GM12801 (cell line): ENCODE measurements around the gene EHBP1L1.

Experiments used
- TF ChIP-seq, protein P1 (sequence below): IDR thresholded peaks from one replicate; pipeline ENCODE4 v1.5.1; 2011; ENCODE audit warnings: control low read depth; ENCODE audit not compliant: insufficient read length; ENCODE audit errors: extremely low read depth

EHBP1L1 gene

DNA sequence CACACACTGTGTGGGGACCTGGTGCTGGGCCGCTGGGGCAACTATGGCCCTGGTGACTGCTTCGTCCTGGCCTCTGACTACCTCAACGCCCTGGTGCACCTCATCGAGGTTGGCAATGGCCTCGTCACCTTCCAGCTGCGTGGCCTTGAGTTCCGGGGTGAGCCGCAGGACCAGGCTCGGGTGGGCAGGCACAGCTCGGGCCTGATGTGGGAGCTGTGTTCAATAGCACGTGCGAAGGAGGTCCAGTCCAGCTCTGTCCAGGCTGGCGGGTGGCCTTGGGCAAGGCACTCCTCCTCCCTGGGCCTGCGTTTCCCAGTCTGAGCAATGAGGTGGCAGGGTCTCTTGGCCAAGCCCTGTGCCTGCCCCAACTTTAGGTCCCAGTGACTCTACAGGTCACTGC is 53.7 kb downstream of the EHBP1L1 start:
- TF ChIP-seq, protein P1, sequence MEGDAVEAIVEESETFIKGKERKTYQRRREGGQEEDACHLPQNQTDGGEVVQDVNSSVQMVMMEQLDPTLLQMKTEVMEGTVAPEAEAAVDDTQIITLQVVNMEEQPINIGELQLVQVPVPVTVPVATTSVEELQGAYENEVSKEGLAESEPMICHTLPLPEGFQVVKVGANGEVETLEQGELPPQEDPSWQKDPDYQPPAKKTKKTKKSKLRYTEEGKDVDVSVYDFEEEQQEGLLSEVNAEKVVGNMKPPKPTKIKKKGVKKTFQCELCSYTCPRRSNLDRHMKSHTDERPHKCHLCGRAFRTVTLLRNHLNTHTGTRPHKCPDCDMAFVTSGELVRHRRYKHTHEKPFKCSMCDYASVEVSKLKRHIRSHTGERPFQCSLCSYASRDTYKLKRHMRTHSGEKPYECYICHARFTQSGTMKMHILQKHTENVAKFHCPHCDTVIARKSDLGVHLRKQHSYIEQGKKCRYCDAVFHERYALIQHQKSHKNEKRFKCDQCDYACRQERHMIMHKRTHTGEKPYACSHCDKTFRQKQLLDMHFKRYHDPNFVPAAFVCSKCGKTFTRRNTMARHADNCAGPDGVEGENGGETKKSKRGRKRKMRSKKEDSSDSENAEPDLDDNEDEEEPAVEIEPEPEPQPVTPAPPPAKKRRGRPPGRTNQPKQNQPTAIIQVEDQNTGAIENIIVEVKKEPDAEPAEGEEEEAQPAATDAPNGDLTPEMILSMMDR = no peak

DNA sequence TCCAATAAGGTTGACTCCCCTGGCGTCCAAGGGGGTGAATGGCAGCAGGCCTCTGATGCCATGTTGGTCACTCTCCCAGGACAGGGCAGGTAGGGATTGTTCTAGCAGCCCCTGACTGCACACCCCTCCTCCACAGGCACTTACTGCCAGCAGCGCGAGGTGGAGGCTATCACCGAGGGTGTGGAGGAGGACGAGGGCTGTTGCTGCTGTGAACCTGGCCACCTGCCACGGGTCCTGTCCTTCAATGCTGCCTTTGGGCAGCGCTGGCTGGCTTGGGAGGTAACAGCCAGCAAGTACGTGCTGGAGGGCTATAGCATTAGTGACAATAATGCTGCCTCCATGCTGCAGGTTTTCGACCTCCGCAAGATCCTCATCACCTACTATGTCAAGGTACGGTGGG is 54.4 kb downstream of the EHBP1L1 start:
- TF ChIP-seq, protein P1 = no peak

- TF ChIP-seq, protein P1 = no peak
Measured at GRCh38 chr11:65633390-65634108, 57.7 kb downstream of the EHBP1L1 start.

DNA sequence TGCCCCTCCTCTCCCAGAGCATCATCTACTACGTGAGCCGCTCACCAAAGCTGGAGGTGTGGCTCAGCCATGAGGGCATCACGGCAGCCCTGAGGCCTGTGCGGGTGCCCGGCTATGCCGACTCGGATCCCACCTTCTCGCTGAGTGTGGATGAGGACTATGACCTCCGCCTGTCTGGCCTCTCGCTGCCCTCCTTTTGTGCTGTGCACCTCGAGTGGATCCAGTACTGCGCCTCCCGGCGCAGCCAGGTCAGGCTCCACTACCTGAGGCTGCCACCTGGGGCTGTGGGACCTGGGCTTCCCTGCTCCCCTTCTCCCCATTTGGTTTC is 58.2 kb downstream of the EHBP1L1 start:
- TF ChIP-seq, protein P1 = no peak

- TF ChIP-seq, protein P1 = no peak
Measured at GRCh38 chr11:65634440-65634839, 58.6 kb downstream of the EHBP1L1 start.

DNA sequence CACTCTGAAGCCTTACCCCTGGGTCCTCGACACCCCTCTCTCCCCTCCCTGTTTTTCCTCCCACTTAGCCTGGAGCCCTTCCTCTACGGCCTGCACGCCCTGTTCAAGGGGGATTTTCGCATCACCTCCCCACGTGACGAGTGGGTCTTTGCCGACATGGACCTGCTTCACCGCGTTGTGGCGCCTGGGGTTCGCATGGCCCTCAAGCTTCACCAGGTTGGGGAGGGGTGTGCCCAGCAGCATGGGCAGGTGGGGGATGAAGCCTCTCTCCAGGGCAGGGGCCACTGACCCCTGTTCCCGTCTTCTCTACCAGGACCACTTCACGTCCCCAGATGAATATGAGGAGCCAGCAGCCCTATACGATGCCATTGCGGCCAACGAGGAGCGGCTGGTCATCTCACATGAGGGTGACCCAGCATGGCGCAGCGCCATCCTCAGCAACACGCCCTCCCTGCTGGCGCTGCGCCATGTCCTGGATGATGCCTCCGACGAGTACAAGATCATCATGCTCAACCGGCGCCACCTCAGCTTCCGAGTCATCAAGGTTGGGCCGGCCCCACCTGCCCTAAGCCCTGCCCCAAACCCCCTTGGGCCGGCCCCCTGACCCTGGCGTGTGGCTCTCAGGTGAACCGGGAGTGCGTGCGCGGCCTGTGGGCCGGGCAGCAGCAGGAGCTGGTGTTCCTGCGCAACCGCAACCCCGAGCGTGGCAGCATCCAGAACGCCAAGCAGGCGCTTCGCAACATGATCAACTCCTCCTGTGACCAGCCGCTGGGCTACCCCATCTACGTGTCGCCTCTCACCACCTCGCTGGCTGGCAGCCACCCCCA is 59.3 kb downstream of the EHBP1L1 start:
- TF ChIP-seq, protein P1 = no peak

DNA sequence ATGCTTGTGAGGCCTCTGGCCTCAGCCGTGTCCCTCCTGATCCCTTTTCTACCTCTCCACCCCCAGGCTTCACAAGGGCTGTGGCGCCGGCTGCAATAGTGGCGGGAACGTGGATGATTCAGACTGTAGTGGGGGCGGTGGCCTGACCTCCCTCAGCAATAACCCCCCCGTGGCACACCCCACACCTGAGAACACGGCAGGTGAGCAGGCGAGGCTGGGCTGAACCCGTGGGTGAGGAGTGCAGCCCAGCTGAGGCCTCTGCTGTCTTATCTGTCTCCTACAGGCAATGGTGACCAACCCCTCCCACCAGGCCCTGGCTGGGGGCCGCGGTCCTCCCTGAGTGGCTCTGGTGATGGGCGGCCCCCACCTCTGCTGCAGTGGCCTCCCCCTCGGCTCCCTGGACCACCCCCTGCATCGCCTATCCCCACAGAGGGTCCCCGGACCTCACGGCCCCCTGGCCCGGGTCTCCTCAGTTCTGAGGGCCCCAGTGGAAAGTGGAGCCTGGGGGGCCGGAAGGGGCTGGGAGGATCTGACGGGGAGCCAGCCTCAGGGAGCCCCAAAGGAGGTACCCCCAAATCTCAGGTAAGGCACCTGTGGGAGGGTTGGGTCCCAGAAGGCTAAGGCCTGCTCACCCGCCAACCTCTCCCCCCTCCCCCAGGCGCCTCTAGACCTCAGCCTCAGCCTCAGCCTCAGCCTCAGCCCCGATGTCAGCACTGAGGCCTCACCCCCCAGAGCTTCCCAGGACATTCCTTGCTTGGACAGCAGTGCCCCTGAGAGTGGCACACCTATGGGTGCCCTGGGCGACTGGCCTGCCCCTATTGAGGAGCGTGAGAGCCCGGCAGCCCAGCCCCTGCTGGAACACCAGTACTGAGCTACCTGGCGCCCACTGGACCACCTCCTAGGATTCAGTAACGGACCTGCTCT is 60.5 kb downstream of the EHBP1L1 start:
- TF ChIP-seq, protein P1 = no peak
